Measurements from ENCODE around the gene CEP164.

CEP164 gene

GRCh38 chr11:117313828-117314768 lies 13.6 kb upstream of the CEP164 start:
- DNase-seq (ENCODE audit: low read depth) = no peak
- peak overlapping the region; percentile 89 for H3K4me3 ChIP-seq (ENCODE audit: control insufficient read depth, low read depth, low read length)
- TF ChIP-seq, protein P1, sequence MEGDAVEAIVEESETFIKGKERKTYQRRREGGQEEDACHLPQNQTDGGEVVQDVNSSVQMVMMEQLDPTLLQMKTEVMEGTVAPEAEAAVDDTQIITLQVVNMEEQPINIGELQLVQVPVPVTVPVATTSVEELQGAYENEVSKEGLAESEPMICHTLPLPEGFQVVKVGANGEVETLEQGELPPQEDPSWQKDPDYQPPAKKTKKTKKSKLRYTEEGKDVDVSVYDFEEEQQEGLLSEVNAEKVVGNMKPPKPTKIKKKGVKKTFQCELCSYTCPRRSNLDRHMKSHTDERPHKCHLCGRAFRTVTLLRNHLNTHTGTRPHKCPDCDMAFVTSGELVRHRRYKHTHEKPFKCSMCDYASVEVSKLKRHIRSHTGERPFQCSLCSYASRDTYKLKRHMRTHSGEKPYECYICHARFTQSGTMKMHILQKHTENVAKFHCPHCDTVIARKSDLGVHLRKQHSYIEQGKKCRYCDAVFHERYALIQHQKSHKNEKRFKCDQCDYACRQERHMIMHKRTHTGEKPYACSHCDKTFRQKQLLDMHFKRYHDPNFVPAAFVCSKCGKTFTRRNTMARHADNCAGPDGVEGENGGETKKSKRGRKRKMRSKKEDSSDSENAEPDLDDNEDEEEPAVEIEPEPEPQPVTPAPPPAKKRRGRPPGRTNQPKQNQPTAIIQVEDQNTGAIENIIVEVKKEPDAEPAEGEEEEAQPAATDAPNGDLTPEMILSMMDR (IDR thresholded peaks at IDR 0.05; ENCODE audit: control insufficient read depth, insufficient read depth, low read depth, low read length, missing control alignments) = no peak

- TF ChIP-seq, protein P1 (IDR thresholded peaks at IDR 0.05; ENCODE audit: control insufficient read depth, insufficient read depth, low read depth, low read length, missing control alignments) = no peak
- no peak for DNase-seq (ENCODE audit: low read depth)
- H3K4me3 ChIP-seq (ENCODE audit: control insufficient read depth, low read depth, low read length) = peak overlapping the region; percentile 89
Measured at GRCh38 chr11:117314840-117315239, 12.8 kb upstream of the CEP164 start.

- no peak for DNase-seq (ENCODE audit: low read depth)
- TF ChIP-seq, protein P1 (IDR thresholded peaks at IDR 0.05; ENCODE audit: control insufficient read depth, insufficient read depth, low read depth, low read length, missing control alignments) = no peak
- H3K4me3 ChIP-seq (ENCODE audit: control insufficient read depth, low read depth, low read length) = peak overlapping the region; percentile 89
Measured at GRCh38 chr11:117315285-117316196, 12.1 kb upstream of the CEP164 start.

- TF ChIP-seq, protein P1 (IDR thresholded peaks at IDR 0.05; ENCODE audit: control insufficient read depth, insufficient read depth, low read depth, low read length, missing control alignments) = peak; percentile 72
- peak within 1 kb of the TSS; percentile 89 for H3K4me3 ChIP-seq (ENCODE audit: control insufficient read depth, low read depth, low read length)
- peak; percentile 56 for DNase-seq (ENCODE audit: low read depth)
Measured at GRCh38 chr11:117316197-117316961, 11.3 kb upstream of the CEP164 start, which contains the start of gene BACE1. Gene BACE1, minus strand, starts transcription at chr11:117316256. Its CDS starts 461 bp downstream, at chr11:117315795.

- TF ChIP-seq, protein P1 (IDR thresholded peaks at IDR 0.05; ENCODE audit: control insufficient read depth, insufficient read depth, low read depth, low read length, missing control alignments) = no peak
- DNase-seq (ENCODE audit: low read depth) = no peak
- H3K4me3 ChIP-seq (ENCODE audit: control insufficient read depth, low read depth, low read length) = no peak overlapping the region
Measured at GRCh38 chr11:117318738-117319137, 8.9 kb upstream of the CEP164 start.

Measured in AG09309 (cell line).